VCaP (cell line): ENCODE results near the gene PACS1.

ENCODE experiments used
- H3K27ac ChIP-seq: fragments of 450-650 bp; 2 replicates; pipeline ENCODE4 v1.5.1; 2017
- CTCF ChIP-seq: fragments of 450-650 bp; conservative IDR thresholded peaks from 2 replicates; pipeline ENCODE4 v1.5.1; 2017; ENCODE audit warnings: mild to moderate bottlenecking, moderate library complexity

The PACS1 gene

GRCh38 chr11:66291303-66291705 lies 221.2 kb downstream of the PACS1 start:
- no peak for TF ChIP-seq CTCF
- peak overlapping the region; percentile 78; the same call in 1 of the 2 replicates for H3K27ac ChIP-seq

DNA sequence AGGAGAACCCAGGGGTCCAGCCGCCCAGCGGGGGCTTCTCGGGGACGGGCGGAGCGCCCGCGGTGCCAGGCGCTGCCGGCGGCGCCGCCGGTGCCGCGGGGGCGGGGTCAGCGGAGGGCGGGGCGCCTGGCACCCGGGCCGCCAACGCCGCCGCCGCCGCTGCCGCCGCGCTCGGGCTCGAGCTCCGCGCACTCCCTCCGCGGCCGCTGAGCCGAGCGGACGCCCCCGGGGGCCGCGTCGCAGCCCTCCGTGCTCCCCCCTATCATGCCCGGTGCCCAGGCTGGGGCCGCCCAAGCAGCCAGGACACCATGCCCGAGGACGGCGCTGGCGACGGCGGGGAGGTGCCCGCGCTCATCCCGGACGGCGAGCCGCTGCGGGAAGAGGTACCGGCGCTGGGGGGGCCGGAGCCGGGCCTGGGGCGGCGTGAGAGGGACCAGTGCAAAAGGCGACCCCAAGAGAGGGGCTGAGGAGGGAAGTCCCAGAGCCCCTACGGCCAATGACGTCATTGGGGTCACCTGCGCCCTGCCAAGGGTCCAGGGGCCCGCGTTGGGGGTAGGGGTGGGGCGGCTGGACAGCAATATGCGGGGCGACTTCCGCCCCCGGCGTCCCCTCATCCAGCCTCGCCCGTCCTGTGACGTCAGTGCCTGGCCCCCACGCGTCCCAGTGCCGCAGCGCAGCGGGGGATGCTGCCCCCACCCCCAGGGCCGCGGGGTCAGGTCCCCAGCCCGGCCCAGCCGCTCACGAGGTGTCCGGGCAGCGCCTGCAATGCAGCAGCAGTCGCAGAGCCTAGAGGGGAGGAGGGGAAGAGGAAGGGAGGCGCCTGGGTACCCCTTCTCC lies 221.9 kb downstream of the PACS1 start, which contains the start of gene TMEM151A:
TMEM151A (plus strand) TSS at position 189 of the 837 bp plus-strand sequence; CDS start at position 309, 120 bp downstream.
- no peak for TF ChIP-seq CTCF

DNA sequence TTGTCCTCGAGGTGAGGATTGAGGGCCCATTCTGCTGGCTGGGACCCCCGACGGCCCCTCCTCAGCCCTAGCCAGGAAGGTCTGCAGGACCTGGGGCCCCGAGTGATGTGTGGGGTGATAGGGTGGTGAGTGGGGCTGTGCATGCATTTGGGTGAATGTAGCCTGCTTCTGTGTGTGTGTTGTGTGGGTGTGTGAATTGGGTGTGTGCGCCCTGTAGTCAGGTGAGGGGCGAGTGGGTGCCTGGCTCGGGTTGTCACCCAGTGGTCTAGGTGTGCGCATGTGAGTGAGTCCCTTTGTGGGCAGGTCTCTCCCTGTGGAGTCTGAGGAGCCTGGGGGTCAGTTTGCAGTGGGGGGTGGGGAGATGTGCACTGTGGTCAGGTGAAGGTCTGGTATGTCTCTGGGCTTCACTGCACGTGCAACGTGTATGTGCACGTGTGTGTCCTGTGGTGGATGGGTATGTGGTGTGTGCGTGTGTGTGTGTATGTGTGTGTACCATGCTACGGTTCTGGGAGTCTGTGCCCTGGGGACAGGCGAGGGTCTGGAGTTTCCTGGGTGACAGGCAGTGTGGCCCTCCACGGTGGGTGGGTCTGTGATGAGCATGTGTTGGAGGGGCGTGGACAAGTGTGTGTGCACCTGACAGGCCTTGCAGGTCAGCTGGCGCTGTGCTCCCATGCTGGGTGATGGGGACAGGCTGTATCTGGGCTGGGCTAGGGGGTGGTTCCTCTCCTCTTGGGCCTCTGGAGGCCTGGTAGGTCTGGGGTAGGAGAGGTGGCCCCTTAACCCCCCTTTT lies 222.7 kb downstream of the PACS1 start:
- no peak for TF ChIP-seq CTCF
- peak overlapping the region; percentile 78; the same call in 1 of the 2 replicates for H3K27ac ChIP-seq

More for the DNA sequence above, 221.9 kb downstream of the PACS1 start, which contains the start of gene TMEM151A:
- peak within 1 kb of the TSS; percentile 78; the same call in 1 of the 2 replicates for H3K27ac ChIP-seq

GRCh38 chr11:66293352-66293751 lies 223.3 kb downstream of the PACS1 start:
- no peak overlapping the region for H3K27ac ChIP-seq
- no peak for TF ChIP-seq CTCF

DNA sequence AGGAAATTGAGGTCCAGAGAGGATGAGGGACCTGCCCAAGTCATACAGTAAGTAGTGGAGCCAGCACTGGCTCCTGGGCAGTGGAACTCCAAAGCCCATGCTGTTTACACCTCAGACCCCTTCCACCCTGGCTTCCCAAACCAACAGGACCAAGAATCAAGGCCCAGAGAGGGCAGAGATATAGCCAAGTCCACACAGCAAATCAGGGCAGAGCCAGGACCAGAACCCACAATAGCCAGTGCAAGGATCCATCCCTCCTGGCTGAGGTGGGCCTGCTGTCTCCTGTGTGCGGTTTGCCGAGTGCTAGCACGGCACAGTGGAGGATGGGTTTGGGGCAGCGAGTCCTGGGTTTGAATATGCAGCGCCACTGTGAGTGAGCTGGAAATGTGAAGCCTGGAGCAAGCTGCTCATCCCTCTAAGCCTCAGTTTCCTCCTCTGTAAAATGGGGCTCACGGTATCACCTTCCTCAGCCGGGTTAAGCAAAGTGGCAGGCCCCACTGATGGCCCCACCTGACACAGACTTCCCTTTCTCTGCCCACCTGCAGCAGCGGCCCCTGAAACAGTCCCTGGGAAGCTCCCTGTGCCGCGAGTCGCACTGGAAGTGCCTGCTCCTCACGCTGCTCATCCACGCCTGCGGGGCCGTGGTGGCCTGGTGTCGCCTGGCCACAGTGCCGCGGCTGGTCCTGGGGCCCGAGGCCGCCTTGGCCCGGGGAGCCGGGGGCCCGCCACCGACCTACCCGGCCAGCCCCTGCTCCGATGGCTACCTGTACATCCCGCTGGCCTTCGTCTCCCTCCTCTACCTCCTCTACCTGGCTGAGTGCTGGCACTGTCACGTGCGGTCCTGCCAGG lies 223.9 kb downstream of the PACS1 start:
- no peak overlapping the region for H3K27ac ChIP-seq
- no peak for TF ChIP-seq CTCF
